HG03139 (cell line): ENCODE measurements around the gene DLG5.

Experiments used
- ATAC-seq: cut with Tn5 transposase; IDR thresholded peaks from one replicate; pipeline ENCODE4 v1.9.1; 2021; ENCODE audit not compliant: unreplicated experiment

Gene DLG5

GRCh38 chr10:77846718-77847311, 79.7 kb downstream of the DLG5 start:
- ATAC-seq: peak; percentile 73

- ATAC-seq: no peak
These were observed 81.1 kb downstream of the DLG5 start for GRCh38 chr10:77845451-77845850.

GRCh38 chr10:77844713-77845445, 81.7 kb downstream of the DLG5 start:
- ATAC-seq: no peak

GRCh38 chr10:77844177-77844576, 82.4 kb downstream of the DLG5 start:
- ATAC-seq: no peak

GRCh38 chr10:77843264-77843663, 83.3 kb downstream of the DLG5 start:
- no peak for ATAC-seq

GRCh38 chr10:77842652-77843212, 83.8 kb downstream of the DLG5 start:
- ATAC-seq: no peak

- ATAC-seq: no peak
These were observed 84.7 kb downstream of the DLG5 start for GRCh38 chr10:77841711-77842375.

- ATAC-seq: no peak
These were observed 85.9 kb downstream of the DLG5 start for GRCh38 chr10:77840636-77841035.

GRCh38 chr10:77837925-77838595, 88.5 kb downstream of the DLG5 start:
- ATAC-seq: no peak

GRCh38 chr10:77837248-77837924, 89.2 kb downstream of the DLG5 start:
- ATAC-seq: peak; percentile 78

GRCh38 chr10:77836299-77836820, 90.2 kb downstream of the DLG5 start:
- peak; percentile 44 for ATAC-seq

GRCh38 chr10:77835669-77836086, 90.9 kb downstream of the DLG5 start:
- ATAC-seq: no peak

GRCh38 chr10:77834943-77835668, 91.4 kb downstream of the DLG5 start:
- no peak for ATAC-seq

- no peak for ATAC-seq
These were observed 92.0 kb downstream of the DLG5 start for GRCh38 chr10:77834540-77834939.

- ATAC-seq: no peak
These were observed 92.8 kb downstream of the DLG5 start for GRCh38 chr10:77833792-77834191.

- ATAC-seq: no peak
These were observed 93.3 kb downstream of the DLG5 start for GRCh38 chr10:77833225-77833624.

GRCh38 chr10:77832238-77832637, 94.3 kb downstream of the DLG5 start:
- no peak for ATAC-seq

GRCh38 chr10:77829356-77829755, 97.2 kb downstream of the DLG5 start:
- ATAC-seq: no peak

- no peak for ATAC-seq
These were observed 98.2 kb downstream of the DLG5 start for GRCh38 chr10:77828377-77828776.

- ATAC-seq: no peak
These were observed 99.2 kb downstream of the DLG5 start for GRCh38 chr10:77827366-77827765.
